ENCODE measurements around the gene DHRSX.
"Not testable (repeated sequence)": the region's sequence is repeated elsewhere in the genome, so short reads cannot be mapped to it uniquely, and the experiment has no call there.

The DHRSX gene

DNA sequence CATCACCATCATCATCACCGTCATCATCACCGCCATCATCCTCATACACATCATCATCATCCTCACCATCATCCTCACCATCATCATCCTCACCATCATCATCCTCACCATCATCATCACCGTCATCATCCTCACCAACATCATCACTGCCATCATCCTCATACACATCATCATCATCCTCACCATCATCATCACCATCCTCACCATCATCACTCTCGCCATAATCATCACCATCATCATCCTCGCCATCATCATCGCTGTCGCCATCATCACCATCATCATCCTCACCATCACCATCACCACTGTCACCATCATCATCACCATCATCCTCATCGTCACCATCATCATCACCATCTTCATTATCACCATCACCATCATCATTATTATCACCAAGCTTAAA is 19.8 kb upstream of the DHRSX start:
- in situ Hi-C loops (cut with HindIII; ENCODE audit: low sequenced_read_pairs), result no loop called here
- H3K4me3 ChIP-seq (ENCODE audit: low read depth, low read length), result no peak overlapping the region
- DNase-seq (ENCODE audit: low read depth), result no peak
- TF ChIP-seq CTCF (IDR thresholded peaks at IDR 0.05; ENCODE audit: low read depth, low read length, missing control alignments), result no peak

- DNase-seq (ENCODE audit: low read depth); in situ Hi-C loops (cut with HindIII; ENCODE audit: low sequenced_read_pairs); H3K4me3 ChIP-seq (ENCODE audit: low read depth, low read length): not testable (repeated sequence)
These were observed 18.9 kb upstream of the DHRSX start for GRCh38 chrX:2519638-2520037.

GRCh38 chrX:2517055-2517454 is 16.3 kb upstream of the DHRSX start:
- in situ Hi-C loops (cut with HindIII; ENCODE audit: low sequenced_read_pairs), result no loop called here
- no peak for DNase-seq (ENCODE audit: low read depth)
- no peak for TF ChIP-seq CTCF (IDR thresholded peaks at IDR 0.05; ENCODE audit: low read depth, low read length, missing control alignments)
- H3K4me3 ChIP-seq (ENCODE audit: low read depth, low read length), result no peak overlapping the region

- no peak for TF ChIP-seq CTCF (IDR thresholded peaks at IDR 0.05; ENCODE audit: low read depth, low read length, missing control alignments)
- no peak overlapping the region for H3K4me3 ChIP-seq (ENCODE audit: low read depth, low read length)
- in situ Hi-C loops (cut with HindIII; ENCODE audit: low sequenced_read_pairs), result no loop called here
- no peak for DNase-seq (ENCODE audit: low read depth)
These were observed 15.8 kb upstream of the DHRSX start for GRCh38 chrX:2516623-2517022.

GRCh38 chrX:2514131-2514530 is 13.4 kb upstream of the DHRSX start:
- H3K4me3 ChIP-seq (ENCODE audit: low read depth, low read length), result no peak overlapping the region
- DNase-seq (ENCODE audit: low read depth), result no peak
- no peak for TF ChIP-seq CTCF (IDR thresholded peaks at IDR 0.05; ENCODE audit: low read depth, low read length, missing control alignments)
- in situ Hi-C loops (cut with HindIII; ENCODE audit: low sequenced_read_pairs), result no loop called here

GRCh38 chrX:2513121-2513664 is 12.4 kb upstream of the DHRSX start:
- no peak overlapping the region for H3K4me3 ChIP-seq (ENCODE audit: low read depth, low read length)
- no peak for TF ChIP-seq CTCF (IDR thresholded peaks at IDR 0.05; ENCODE audit: low read depth, low read length, missing control alignments)
- in situ Hi-C loops (cut with HindIII; ENCODE audit: low sequenced_read_pairs), result no loop called here
- no peak for DNase-seq (ENCODE audit: low read depth)

DNA sequence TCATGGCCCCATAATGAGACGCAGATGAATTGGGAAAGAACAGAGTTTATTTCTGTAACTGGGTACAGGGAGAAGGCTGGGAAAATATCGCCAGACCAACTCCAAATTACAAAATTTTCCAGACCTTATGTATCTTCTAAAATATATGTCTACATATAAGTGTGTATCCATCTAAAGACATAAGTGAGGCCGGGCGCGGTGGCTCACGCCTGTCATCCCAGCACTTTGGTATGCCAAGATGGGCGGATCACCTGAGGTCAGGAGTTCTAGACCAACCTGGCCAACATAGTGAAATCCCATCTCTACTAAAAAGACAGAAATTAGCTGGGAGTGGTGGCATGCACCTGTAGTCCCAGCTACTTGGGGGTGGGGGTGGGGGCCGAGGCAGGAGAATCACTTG is 11.7 kb upstream of the DHRSX start:
- in situ Hi-C loops (cut with HindIII; ENCODE audit: low sequenced_read_pairs), result no loop called here
- TF ChIP-seq CTCF (IDR thresholded peaks at IDR 0.05; ENCODE audit: low read depth, low read length, missing control alignments), result no peak
- DNase-seq (ENCODE audit: low read depth), result no peak
- no peak overlapping the region for H3K4me3 ChIP-seq (ENCODE audit: low read depth, low read length)
